HG03045 (cell line): ENCODE data around the gene PARN.

Experiments used
- ATAC-seq: cut with Tn5 transposase; IDR thresholded peaks from one replicate; pipeline ENCODE4 v1.9.1; 2021; ENCODE audit warnings: mild to moderate bottlenecking, moderate library complexity; ENCODE audit not compliant: unreplicated experiment

PARN gene

GRCh38 chr16:14529010-14529669, 100.9 kb downstream of the PARN start:
- no peak for ATAC-seq

- ATAC-seq, result no peak
These were observed 101.8 kb downstream of the PARN start for GRCh38 chr16:14528306-14528705.

- ATAC-seq, result no peak
These were observed 102.5 kb downstream of the PARN start for GRCh38 chr16:14527411-14528044.

GRCh38 chr16:14525596-14525995, 104.5 kb downstream of the PARN start:
- ATAC-seq, result no peak

- no peak for ATAC-seq
These were observed 105.1 kb downstream of the PARN start for GRCh38 chr16:14524979-14525378.

- no peak for ATAC-seq
These were observed 106.4 kb downstream of the PARN start for GRCh38 chr16:14523632-14524031.

GRCh38 chr16:14522671-14523070, 107.4 kb downstream of the PARN start:
- no peak for ATAC-seq

GRCh38 chr16:14520753-14521152, 109.3 kb downstream of the PARN start:
- ATAC-seq, result no peak

GRCh38 chr16:14514967-14515366, 115.1 kb downstream of the PARN start:
- no peak for ATAC-seq

- no peak for ATAC-seq
These were observed 116.5 kb downstream of the PARN start for GRCh38 chr16:14513389-14514107.

GRCh38 chr16:14511800-14512135, 118.3 kb downstream of the PARN start:
- ATAC-seq, result no peak

GRCh38 chr16:14510939-14511799, 118.9 kb downstream of the PARN start:
- ATAC-seq, result no peak

GRCh38 chr16:14510581-14510938, 119.5 kb downstream of the PARN start:
- no peak for ATAC-seq

- no peak for ATAC-seq
These were observed 120.4 kb downstream of the PARN start for GRCh38 chr16:14509675-14510132.

- ATAC-seq, result no peak
These were observed 121.0 kb downstream of the PARN start for GRCh38 chr16:14509055-14509454.

- no peak for ATAC-seq
These were observed 124.2 kb downstream of the PARN start for GRCh38 chr16:14505846-14506245.

- peak; percentile 56 for ATAC-seq
These were observed 126.9 kb downstream of the PARN start for GRCh38 chr16:14502932-14503741.

GRCh38 chr16:14502256-14502875, 127.7 kb downstream of the PARN start:
- no peak for ATAC-seq

GRCh38 chr16:14501331-14502255, 128.5 kb downstream of the PARN start:
- no peak for ATAC-seq
